MV-4-11 (cell line): ENCODE data around the gene BSN.

ENCODE experiments used
- DNase-seq: peaks from one replicate; lab custom pipeline; 2025; lab: John Stamatoyannopoulos, UW

Gene BSN

GRCh38 chr3:49602049-49602554 is 47.8 kb downstream of the BSN start:
- DNase-seq: peak; percentile 50

GRCh38 chr3:49602877-49603411 is 48.7 kb downstream of the BSN start:
- no peak for DNase-seq

DNA sequence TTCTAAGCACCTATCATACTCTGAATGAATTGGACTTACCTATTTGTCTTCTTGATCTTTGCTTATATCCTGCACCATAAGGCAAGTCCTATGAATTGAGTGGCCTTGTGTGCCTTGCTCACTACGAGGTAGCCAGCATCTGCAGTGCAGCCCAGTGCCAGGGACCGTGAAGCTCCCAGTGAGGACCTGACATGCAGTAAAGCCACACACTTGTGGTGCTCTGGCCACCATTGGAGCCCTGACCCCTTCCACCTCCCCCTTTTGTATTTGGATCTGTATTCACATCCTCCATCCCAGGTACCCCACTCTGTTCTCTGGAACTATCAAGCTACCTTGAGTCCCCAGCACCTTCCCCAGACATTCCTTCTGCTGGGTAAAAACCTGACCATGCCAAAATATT is 52.1 kb downstream of the BSN start:
- no peak for DNase-seq

- DNase-seq: no peak
Measured at GRCh38 chr3:49607105-49607591, 52.9 kb downstream of the BSN start.

DNA sequence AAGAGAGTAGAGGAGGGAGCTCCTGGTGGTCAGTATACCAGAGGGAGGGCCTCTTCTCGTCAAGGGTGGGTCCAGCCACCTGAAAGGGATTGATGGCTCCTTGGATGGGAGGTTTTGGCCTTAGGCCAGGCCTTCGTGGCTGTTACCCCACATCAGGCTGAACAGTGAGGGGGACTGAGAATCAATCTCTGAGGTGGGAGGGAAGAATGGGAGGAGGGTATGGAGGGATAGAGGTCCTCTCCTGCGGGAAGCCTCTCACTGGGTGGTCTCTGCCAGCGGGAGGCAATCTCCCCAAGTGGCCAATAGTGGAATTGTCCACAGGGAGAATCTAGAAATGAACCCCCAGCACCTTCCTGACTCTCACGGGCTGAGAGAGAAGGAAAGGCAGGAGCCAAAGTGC is 53.5 kb downstream of the BSN start:
- no peak for DNase-seq

DNA sequence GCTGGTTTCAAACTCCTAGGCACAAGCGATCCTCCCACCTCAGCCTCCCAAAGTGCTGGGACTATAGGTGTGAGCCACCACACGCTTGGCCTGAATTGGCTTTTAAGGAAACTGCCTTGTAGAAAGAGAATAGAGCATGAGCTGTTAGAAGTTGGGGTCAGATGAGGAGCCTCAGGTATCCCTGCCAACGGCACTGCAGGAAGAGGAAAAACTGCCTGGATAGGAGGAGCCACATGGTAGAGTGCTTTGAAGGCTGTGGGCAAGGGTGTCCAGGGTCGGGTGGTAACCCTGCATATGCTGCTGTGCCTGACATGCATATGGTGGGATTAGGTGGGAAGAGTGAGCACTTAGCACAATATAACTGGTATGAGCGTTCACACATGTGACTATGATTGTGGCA is 55.0 kb downstream of the BSN start:
- DNase-seq: no peak

GRCh38 chr3:49609815-49610214 is 55.5 kb downstream of the BSN start:
- no peak for DNase-seq

GRCh38 chr3:49610666-49611280 is 56.5 kb downstream of the BSN start:
- DNase-seq: no peak

GRCh38 chr3:49611291-49611690 is 57.0 kb downstream of the BSN start:
- no peak for DNase-seq

GRCh38 chr3:49611719-49612118 is 57.4 kb downstream of the BSN start:
- DNase-seq: no peak

DNA sequence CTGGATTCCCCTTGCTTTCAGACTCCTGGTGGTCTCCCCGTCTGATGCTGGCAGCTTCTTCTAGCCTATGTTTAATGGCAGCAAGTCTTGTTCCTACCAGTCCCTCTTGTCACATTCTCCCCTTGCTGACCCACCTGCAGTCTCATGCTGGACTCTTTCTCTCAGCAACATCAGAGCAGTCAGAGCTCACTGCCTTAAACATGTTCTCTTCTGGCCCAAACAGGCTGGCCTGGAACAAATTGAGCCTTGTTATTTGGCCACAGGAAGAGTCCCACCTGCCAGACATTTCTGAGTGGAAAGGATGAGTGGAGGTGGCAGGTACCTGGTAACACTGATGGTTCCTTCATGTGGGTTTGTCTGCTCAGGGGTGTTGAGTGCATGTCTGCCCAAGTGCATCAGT is 60.7 kb downstream of the BSN start:
- no peak for DNase-seq

DNA sequence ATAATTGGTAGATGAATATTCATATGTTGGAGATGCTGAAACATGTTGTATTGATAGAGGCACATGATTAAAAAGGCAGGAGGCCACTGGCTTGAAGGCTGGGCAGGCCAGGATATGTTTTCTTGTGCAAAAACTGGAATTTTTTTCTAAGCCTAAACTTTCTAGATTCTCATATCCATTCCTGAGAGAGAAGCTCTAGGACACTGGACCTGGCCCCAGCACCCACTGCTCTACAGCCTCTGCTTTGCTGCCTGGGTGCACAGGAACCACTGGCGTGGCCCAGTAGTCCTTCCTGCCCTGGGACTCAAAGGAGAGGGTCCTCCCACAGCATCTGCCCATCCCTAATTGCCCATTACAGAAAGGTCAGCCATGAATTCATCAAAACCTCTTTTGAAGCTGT is 61.8 kb downstream of the BSN start:
- no peak for DNase-seq

DNA sequence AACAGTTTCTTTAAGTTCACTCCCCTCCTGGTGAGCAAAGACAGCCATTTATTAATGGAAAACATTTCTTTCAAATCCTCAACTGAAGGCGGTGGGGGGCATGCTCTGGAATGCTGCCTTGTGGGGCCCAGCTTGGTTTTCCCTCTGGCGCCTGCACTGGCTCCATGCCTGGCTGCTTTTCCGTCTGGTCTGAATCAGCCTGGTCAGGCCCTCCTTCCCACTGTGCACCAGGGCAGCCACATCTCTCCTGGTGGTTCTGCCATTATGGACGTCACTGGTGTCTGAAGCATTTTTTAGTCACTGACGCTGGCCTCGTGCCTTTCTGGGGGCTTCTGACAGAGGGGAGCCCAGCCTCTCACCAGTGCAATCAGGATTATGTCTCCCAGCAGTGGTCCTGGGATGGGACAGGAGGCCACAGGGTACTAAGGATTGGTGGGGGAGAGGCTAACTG is 62.2 kb downstream of the BSN start:
- no peak for DNase-seq

GRCh38 chr3:49617390-49618013 is 63.2 kb downstream of the BSN start:
- DNase-seq: no peak

GRCh38 chr3:49618412-49618811 is 64.1 kb downstream of the BSN start:
- no peak for DNase-seq

DNA sequence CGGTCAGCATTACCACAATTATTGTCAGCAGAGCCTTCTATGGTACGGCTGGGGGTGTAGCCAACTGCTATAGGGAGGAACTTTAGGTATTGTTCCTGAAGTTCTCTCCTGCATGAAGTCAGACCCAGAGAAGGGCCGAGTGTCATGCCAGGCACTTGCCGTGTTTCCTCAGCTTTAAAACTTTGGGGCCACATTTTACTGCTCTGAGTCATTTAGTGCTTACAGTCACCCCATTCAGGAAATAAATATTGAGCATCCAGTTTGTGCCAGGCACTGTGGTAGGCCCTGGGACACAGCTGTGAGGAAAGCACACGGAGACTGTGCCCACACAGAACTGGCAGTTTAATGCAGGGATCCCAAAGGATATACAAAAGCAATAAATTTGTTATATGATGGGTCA is 65.4 kb downstream of the BSN start:
- peak; percentile 14 for DNase-seq

DNA sequence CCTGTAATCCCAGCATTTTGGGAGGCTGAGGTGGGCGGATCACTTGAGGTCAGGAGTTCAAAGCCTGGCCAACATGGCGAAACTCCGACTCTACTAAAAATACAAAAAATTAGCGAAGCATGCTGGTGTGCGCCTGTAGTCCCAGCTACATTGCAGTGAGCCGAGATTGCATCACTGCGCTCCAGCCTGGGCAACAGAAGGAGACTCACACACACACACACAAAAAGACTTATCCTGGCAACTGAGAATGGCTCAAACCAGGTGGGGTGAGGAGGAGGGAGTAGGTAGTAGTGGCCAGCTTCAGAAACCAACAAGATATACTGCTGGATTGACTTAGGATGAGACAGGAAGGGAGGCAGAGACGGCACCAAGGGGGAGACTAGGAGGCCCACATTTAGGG is 66.5 kb downstream of the BSN start:
- peak; percentile 43 for DNase-seq

- no peak for DNase-seq
Measured at GRCh38 chr3:49623071-49623470, 68.8 kb downstream of the BSN start.

DNA sequence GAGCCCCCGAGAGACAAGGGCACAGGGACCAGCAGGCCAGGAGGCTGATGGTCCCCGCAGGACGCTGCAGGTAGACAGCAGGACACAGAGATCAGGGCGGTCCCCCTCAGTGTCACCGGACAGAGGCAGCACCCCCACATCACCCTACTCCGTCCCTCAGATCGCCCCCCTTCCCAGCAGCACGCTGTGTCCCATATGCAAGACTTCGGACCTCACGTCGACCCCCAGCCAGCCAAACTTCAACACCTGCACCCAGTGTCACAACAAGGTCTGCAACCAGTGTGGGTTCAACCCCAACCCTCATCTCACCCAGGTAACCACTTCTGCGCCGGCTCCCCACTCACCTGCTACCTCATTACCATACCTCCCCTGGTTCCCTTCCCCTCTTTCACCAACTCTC is 70.8 kb downstream of the BSN start:
- DNase-seq: no peak

- no peak for DNase-seq
Measured at GRCh38 chr3:49626101-49626581, 71.9 kb downstream of the BSN start.

- DNase-seq: no peak
Measured at GRCh38 chr3:49626796-49627195, 72.5 kb downstream of the BSN start.

DNA sequence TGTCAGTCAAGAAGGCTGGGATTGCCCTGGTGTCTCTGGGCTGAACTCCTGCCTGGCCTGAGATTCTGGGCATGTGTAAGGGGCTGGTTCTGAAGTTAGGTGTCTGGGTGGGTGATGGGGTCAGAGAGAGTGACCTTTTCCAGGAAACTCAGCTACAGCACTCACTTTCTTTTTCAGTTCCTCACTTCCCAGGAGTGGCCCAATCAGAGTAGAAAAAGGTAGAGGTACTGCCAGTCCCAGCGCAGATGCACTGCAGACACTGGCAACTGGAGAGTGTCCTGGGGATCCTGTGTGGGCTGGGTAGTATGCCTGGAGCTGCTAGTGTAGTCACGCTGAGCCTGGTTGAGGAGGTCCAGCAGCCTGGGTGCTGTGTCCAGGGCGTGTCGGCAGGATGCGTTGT is 73.4 kb downstream of the BSN start:
- DNase-seq: peak; percentile 5

- DNase-seq: no peak
Measured at GRCh38 chr3:49628249-49628648, 74.0 kb downstream of the BSN start.
